ENCODE data around the gene PSME1. TPM values are rescaled to one million over a fixed set of nuclear protein-coding genes. Genes with fewer than 3 reads are reported as not detected.

Gene PSME1
- total and polyA plus RNA-seq, 2 of the 13 experiments (the other 11 are each of a cell fraction or from before 2014, with no cell fraction given), result 159 to 608 TPM

- no peak for TF ChIP-seq ZBTB40 (IDR thresholded peaks at IDR 0.05)
- no peak for TF ChIP-seq ZBTB40 (CRISPR knock-in tag; IDR thresholded peaks at IDR 0.05)
- TF ChIP-seq TGIF2 (CRISPR knock-in tag; IDR thresholded peaks at IDR 0.05), result no peak
- no peak for TF ChIP-seq ZNF577 (CRISPR knock-in tag; IDR thresholded peaks at IDR 0.05; ENCODE audit: borderline replicate concordance, low read depth)
- TF ChIP-seq, protein P1, sequence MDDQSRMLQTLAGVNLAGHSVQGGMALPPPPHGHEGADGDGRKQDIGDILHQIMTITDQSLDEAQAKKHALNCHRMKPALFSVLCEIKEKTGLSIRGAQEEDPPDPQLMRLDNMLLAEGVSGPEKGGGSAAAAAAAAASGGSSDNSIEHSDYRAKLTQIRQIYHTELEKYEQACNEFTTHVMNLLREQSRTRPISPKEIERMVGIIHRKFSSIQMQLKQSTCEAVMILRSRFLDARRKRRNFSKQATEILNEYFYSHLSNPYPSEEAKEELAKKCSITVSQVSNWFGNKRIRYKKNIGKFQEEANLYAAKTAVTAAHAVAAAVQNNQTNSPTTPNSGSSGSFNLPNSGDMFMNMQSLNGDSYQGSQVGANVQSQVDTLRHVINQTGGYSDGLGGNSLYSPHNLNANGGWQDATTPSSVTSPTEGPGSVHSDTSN (CRISPR knock-in tag; IDR thresholded peaks at IDR 0.05; ENCODE audit: borderline replicate concordance), result peak; percentile 66; the same call in 1 of the 2 replicates
- TF ChIP-seq, protein P2, sequence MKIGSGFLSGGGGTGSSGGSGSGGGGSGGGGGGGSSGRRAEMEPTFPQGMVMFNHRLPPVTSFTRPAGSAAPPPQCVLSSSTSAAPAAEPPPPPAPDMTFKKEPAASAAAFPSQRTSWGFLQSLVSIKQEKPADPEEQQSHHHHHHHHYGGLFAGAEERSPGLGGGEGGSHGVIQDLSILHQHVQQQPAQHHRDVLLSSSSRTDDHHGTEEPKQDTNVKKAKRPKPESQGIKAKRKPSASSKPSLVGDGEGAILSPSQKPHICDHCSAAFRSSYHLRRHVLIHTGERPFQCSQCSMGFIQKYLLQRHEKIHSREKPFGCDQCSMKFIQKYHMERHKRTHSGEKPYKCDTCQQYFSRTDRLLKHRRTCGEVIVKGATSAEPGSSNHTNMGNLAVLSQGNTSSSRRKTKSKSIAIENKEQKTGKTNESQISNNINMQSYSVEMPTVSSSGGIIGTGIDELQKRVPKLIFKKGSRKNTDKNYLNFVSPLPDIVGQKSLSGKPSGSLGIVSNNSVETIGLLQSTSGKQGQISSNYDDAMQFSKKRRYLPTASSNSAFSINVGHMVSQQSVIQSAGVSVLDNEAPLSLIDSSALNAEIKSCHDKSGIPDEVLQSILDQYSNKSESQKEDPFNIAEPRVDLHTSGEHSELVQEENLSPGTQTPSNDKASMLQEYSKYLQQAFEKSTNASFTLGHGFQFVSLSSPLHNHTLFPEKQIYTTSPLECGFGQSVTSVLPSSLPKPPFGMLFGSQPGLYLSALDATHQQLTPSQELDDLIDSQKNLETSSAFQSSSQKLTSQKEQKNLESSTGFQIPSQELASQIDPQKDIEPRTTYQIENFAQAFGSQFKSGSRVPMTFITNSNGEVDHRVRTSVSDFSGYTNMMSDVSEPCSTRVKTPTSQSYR (CRISPR knock-in tag; IDR thresholded peaks at IDR 0.05; ENCODE audit: borderline replicate concordance), result peak; percentile 3
- TF ChIP-seq CC2D1A (CRISPR knock-in tag; IDR thresholded peaks at IDR 0.05), result no peak
- no peak for TF ChIP-seq KAT2B (IDR thresholded peaks at IDR 0.05; ENCODE audit: borderline replicate concordance, low read depth, low read length)
- TF ChIP-seq, protein P3, sequence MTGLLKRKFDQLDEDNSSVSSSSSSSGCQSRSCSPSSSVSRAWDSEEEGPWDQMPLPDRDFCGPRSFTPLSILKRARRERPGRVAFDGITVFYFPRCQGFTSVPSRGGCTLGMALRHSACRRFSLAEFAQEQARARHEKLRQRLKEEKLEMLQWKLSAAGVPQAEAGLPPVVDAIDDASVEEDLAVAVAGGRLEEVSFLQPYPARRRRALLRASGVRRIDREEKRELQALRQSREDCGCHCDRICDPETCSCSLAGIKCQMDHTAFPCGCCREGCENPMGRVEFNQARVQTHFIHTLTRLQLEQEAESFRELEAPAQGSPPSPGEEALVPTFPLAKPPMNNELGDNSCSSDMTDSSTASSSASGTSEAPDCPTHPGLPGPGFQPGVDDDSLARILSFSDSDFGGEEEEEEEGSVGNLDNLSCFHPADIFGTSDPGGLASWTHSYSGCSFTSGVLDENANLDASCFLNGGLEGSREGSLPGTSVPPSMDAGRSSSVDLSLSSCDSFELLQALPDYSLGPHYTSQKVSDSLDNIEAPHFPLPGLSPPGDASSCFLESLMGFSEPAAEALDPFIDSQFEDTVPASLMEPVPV (CRISPR knock-in tag; IDR thresholded peaks at IDR 0.05), result no peak; the same call in 1 of the 2 replicates
- TF ChIP-seq TRIM24 (CRISPR knock-in tag; IDR thresholded peaks at IDR 0.05), result no peak
- TF ChIP-seq U2AF1 (optimal IDR thresholded peaks at IDR 0.05; ENCODE audit: low read depth, low read length), result peak; percentile 83
- no peak for TF ChIP-seq SOX6 (IDR thresholded peaks at IDR 0.05)
- peak; percentile 62 for TF ChIP-seq SOX6 (CRISPR knock-in tag; IDR thresholded peaks at IDR 0.05)
These were observed 11.2 kb downstream of the PSME1 start, which contains the start of gene RNF31 (continued) for GRCh38 chr14:24146978-24147760.

All from HepG2 (cell line).